AG09309 (cell line): ENCODE data around the gene SMC1B.
"Not testable (repeated sequence)": the region's sequence is repeated elsewhere in the genome, so short reads cannot be mapped to it uniquely, and the experiment has no call there.

Experiments
- DNase-seq: peaks from one replicate; pipeline ENCODE4 v3.0.0-alpha.2; 2010; ENCODE audit warnings: low read depth
- H3K4me3 ChIP-seq: 2 replicates; pipeline ENCODE4 v1.5.1; 2011; ENCODE audit warnings: mild to moderate bottlenecking, low read depth, low read length, moderate library complexity; ENCODE audit not compliant: control insufficient read depth
- TF ChIP-seq, protein P1 (sequence below): IDR thresholded peaks from 2 replicates; pipeline ENCODE4 v1.5.1; 2011; ENCODE audit warnings: mild to moderate bottlenecking, low read depth, low read length, inconsistent platforms; ENCODE audit not compliant: insufficient read depth, control insufficient read depth; ENCODE audit errors: missing control alignments

SMC1B gene

DNA sequence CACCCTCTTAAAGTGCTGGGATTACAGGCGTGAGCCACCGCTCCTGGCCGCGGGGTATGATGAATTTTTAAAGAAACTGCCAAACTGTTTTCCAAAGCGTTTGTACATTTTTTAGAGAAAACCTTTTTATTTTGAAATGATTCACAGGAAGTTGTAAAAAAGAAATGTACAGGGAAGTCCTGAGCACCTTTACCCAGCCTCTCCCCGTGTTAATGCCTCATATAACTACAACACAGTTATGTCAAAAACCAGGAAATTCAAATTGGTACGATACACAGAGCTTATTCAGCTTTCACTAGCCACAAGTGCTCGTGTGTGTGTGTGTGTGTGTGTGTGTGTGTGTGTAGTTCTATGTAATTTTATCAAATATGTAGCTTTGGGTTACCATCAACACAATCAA lies 110.6 kb downstream of the SMC1B start:
- peak; percentile 7 for DNase-seq
- TF ChIP-seq, protein P1, sequence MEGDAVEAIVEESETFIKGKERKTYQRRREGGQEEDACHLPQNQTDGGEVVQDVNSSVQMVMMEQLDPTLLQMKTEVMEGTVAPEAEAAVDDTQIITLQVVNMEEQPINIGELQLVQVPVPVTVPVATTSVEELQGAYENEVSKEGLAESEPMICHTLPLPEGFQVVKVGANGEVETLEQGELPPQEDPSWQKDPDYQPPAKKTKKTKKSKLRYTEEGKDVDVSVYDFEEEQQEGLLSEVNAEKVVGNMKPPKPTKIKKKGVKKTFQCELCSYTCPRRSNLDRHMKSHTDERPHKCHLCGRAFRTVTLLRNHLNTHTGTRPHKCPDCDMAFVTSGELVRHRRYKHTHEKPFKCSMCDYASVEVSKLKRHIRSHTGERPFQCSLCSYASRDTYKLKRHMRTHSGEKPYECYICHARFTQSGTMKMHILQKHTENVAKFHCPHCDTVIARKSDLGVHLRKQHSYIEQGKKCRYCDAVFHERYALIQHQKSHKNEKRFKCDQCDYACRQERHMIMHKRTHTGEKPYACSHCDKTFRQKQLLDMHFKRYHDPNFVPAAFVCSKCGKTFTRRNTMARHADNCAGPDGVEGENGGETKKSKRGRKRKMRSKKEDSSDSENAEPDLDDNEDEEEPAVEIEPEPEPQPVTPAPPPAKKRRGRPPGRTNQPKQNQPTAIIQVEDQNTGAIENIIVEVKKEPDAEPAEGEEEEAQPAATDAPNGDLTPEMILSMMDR: no peak
- H3K4me3 ChIP-seq: no peak overlapping the region

DNA sequence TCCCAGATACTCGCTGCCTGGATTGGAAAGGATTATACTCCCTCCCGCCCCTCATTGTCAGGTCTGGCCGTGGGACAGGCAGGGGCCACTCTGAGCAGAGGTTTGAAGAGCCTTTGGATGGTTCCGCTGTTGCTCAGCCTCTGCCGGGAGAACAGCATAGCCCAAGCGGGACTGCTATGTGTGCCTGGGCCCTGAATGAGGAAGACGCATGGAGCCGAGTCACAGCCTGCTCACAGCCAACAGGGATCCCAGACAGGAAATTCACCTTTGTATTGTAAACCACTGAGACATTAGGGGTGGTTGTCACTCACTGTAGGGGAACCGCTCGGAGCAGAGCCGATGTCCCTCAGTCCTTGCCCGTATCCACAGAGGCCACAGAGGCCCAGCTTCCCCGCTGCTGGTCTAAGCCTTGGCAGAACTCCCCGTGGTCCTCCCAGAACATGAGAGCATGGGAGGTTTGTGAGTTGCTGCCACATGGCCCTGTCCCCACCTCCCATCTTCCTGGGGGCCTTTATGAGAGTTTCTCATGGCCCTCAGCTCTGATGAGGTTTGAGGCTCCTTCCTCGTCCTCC lies 114.4 kb downstream of the SMC1B start:
- H3K4me3 ChIP-seq: no peak overlapping the region
- TF ChIP-seq, protein P1: no peak
- DNase-seq: no peak

DNA sequence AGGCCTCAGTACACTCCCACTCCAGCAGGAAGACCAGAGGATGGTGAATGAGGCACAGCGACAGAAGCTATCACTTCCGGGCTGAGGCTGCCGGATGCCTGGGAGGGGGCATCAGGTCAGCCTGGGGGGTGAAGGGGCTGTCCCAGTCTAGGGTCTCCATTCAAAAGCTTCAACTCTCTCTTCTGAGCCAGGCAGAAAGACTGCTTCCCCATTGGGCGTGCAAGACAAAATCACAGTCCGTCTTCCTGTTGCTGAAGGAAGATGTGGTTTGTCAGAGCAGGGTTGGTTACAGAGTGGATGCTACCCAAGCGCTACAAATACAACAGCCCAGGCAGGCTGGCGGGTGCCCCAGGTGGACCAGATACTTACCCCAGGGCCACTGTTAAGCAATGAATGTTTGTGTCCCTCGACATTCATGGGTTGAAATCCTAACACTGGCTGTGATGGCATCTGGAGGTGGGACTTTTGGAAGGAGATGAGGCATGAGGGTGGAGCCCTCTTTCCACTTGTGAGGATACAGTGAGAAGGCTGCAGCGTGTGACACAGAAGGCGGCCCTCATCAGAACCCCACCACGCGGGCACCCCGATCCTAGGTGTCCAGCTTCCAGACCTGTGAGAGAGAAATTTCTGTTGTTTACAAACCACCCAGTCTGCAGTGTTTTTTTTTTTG lies 116.6 kb downstream of the SMC1B start:
- TF ChIP-seq, protein P1: no peak
- no peak overlapping the region for H3K4me3 ChIP-seq
- DNase-seq: no peak

DNA sequence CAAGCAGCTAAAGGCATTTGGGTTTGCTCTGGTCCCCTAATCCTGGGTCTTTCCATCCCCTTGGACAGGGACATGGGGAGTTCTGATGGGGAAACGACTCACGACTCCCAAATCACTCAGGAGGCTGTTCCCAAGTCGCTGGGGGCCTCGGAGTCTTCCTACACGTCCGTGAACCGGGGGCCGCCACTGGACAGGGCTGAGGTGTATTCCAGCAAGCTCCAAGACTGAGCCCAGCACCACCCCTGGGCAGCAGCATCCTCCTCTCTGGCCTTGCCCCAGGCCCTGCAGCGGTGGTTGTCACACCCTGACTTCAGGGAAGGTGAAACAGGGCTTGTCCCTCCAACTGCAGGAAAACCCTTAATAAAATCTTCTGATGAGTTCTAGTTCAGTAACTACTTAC lies 117.9 kb downstream of the SMC1B start:
- TF ChIP-seq, protein P1: no peak
- H3K4me3 ChIP-seq: no peak overlapping the region
- no peak for DNase-seq

DNA sequence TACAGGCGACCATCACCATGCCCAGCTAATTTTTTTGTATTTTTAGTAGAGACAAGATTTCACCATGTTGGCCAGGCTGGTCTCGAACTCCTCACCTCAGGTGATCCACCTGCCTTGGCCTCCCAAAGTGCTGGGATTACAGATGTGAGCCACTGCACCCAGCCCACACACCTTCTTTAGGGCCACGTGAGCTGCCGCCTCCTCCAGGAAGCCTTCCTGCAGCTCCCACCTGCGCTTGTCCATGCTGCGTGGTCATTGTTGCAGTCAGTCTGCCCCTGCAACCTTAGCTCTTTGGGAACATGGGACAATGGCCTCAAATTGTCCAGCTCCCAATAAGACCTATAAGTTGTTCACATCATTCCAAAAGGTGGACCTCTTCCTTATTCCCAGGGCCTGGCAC lies 118.4 kb downstream of the SMC1B start:
- DNase-seq, H3K4me3 ChIP-seq: not testable (repeated sequence)
